ENCODE measurements around the gene BAD. TPM values are rescaled to one million over a fixed set of nuclear protein-coding genes. Genes with fewer than 3 reads are reported as not detected.

BAD gene
- total RNA-seq, 1 donor from 2014 or later = 73.6 TPM

- peak overlapping the region; percentile 81 for H3K4me3 Mint-ChIP-seq (ENCODE audit: unreplicated experiment)
- H3K27ac Mint-ChIP-seq (ENCODE audit: unreplicated experiment) = peak overlapping the region; percentile 64
- peaks cover 37% of the 10 kb centered on the region for H3K4me1 Mint-ChIP-seq (ENCODE audit: unreplicated experiment)
Measured at GRCh38 chr11:64226507-64227051, 57.9 kb downstream of the BAD start.

GRCh38 chr11:64225608-64226506 lies 58.6 kb downstream of the BAD start, which contains the start of the genes NUDT22 and TRPT1:
NUDT22 (plus strand) TSS chr11:64226274; CDS start chr11:64226653, 379 bp downstream.
TRPT1 (minus strand) TSS chr11:64226186; CDS start chr11:64225860, 326 bp downstream.
- Mint-ChIP-seq H3K9me3 (ENCODE audit: unreplicated experiment) (no peaks in the 10 kb centered on the region), H3K27me3 (ENCODE audit: unreplicated experiment) (no peaks in the 10 kb centered on the region), H3K4me1 (ENCODE audit: unreplicated experiment) (peaks cover 32% of the 10 kb centered on the region), H3K27ac (ENCODE audit: unreplicated experiment) (peak within 1 kb of the TSS; percentile 74), H3K4me3 (ENCODE audit: unreplicated experiment) (peak within 1 kb of the TSS; percentile 81), H3K36me3 (ENCODE audit: unreplicated experiment) (no peaks in the 10 kb centered on the region)
- TF ChIP-seq CTCF (IDR thresholded peaks at IDR 0.05) = no peak
- peak; percentile 96 for DNase-seq (ENCODE audit: extremely low spot score, unreplicated experiment)

More at GRCh38 chr11:64226507-64227051, 57.9 kb downstream of the BAD start:
- Mint-ChIP-seq H3K27me3 (ENCODE audit: unreplicated experiment) (no peaks in the 10 kb centered on the region), H3K36me3 (ENCODE audit: unreplicated experiment) (no peaks in the 10 kb centered on the region), H3K9me3 (ENCODE audit: unreplicated experiment) (no peaks in the 10 kb centered on the region)
- no peak for DNase-seq (ENCODE audit: extremely low spot score, unreplicated experiment)
- TF ChIP-seq CTCF (IDR thresholded peaks at IDR 0.05) = no peak

- H3K9me3 Mint-ChIP-seq (ENCODE audit: unreplicated experiment) = no peaks in the 10 kb centered on the region
- peaks cover 30% of the 10 kb centered on the region for H3K4me1 Mint-ChIP-seq (ENCODE audit: unreplicated experiment)
- H3K36me3 Mint-ChIP-seq (ENCODE audit: unreplicated experiment) = no peaks in the 10 kb centered on the region
- TF ChIP-seq CTCF (IDR thresholded peaks at IDR 0.05) = no peak
- DNase-seq (ENCODE audit: extremely low spot score, unreplicated experiment) = no peak
- H3K27ac Mint-ChIP-seq (ENCODE audit: unreplicated experiment) = peak overlapping the region; percentile 54
- no peaks in the 10 kb centered on the region for H3K27me3 Mint-ChIP-seq (ENCODE audit: unreplicated experiment)
- peak overlapping the region; percentile 81 for H3K4me3 Mint-ChIP-seq (ENCODE audit: unreplicated experiment)
Measured at GRCh38 chr11:64224891-64225607, 59.4 kb downstream of the BAD start.

- no peaks in the 10 kb centered on the region for H3K36me3 Mint-ChIP-seq (ENCODE audit: unreplicated experiment)
- DNase-seq (ENCODE audit: extremely low spot score, unreplicated experiment) = no peak
- H3K27me3 Mint-ChIP-seq (ENCODE audit: unreplicated experiment) = no peaks in the 10 kb centered on the region
Measured at GRCh38 chr11:64224151-64224890, 60.1 kb downstream of the BAD start.

More at GRCh38 chr11:64224151-64224890, 60.1 kb downstream of the BAD start:
- Mint-ChIP-seq H3K27ac (ENCODE audit: unreplicated experiment) (no peak overlapping the region), H3K4me1 (ENCODE audit: unreplicated experiment) (peaks cover 23% of the 10 kb centered on the region), H3K9me3 (ENCODE audit: unreplicated experiment) (no peaks in the 10 kb centered on the region), H3K4me3 (ENCODE audit: unreplicated experiment) (peak overlapping the region; percentile 81)
- no peak for TF ChIP-seq CTCF (IDR thresholded peaks at IDR 0.05)

Measured in osteocyte (in vitro differentiated cells).